H1 (cell line): Measurements from ENCODE around the gene GAS7. TPM values are rescaled to one million over a fixed set of nuclear protein-coding genes. Genes with fewer than 3 reads are reported as not detected.

Experiments
- CTCF ChIA-PET: fragments of 300-600 bp; sonication (Branson Sonifier 250); formaldehyde crosslinking; loops from one replicate; lab custom pipeline; 2021; ENCODE audit not compliant: partially characterized antibody; lab: Charles Lee
- POLR2A ChIA-PET: fragments of 300-600 bp; sonication (Branson Sonifier 250); formaldehyde crosslinking; loops from one replicate; lab custom pipeline; 2021; ENCODE audit warnings: inconsistent platforms; ENCODE audit not compliant: partially characterized antibody; lab: Charles Lee
- DNase-seq, 2 experiments: peaks; one replicate each; pipeline versions ENCODE4 v3.0.0 to v3.0.0-alpha.2; 2010 to 2022; ENCODE audit warnings: low spot score in 2 of 2, low read depth in 1 of 2, mixed read lengths in 1 of 2
- FAIRE-seq: peaks from 2 replicates; lab custom pipeline; 2011; peaks lifted over from hg19 to GRCh38; lab: Jason Lieb, UNC
- H2AFZ ChIP-seq: 2 replicates; pipeline ENCODE4 v1.8.1; 2012; ENCODE audit warnings: low read length, inconsistent platforms
- H2AK5ac ChIP-seq: 2 replicates; pipeline ENCODE4 v1.6.1; 2013; ENCODE audit warnings: low read depth, low read length
- H2BK120ac ChIP-seq: replicated peaks from 2 replicates; pipeline ENCODE3; 2013; ENCODE audit warnings: low read depth, low read length, inconsistent platforms
- H2BK12ac ChIP-seq: 2 replicates; pipeline ENCODE4 v1.6.1; 2013; ENCODE audit warnings: low read depth, low read length
- H2BK15ac ChIP-seq: 2 replicates; pipeline ENCODE4 v1.6.1; 2013; ENCODE audit warnings: low read length
- H2BK20ac ChIP-seq: 2 replicates; pipeline ENCODE4 v1.6.1; 2013; ENCODE audit warnings: low read length
- H2BK5ac ChIP-seq: 2 replicates; pipeline ENCODE4 v1.6.1; 2013; ENCODE audit warnings: low read depth, low read length
- H3K14ac ChIP-seq: 2 replicates; pipeline ENCODE4 v1.6.1; 2013; ENCODE audit warnings: inconsistent platforms; ENCODE audit not compliant: insufficient read length
- H3K18ac ChIP-seq: 2 replicates; pipeline ENCODE4 v1.6.1; 2013; ENCODE audit warnings: low read length; ENCODE audit errors: extremely low read depth
- H3K23ac ChIP-seq: 2 replicates; pipeline ENCODE4 v1.6.1; 2013; ENCODE audit warnings: inconsistent platforms; ENCODE audit not compliant: insufficient read length
- H3K23me2 ChIP-seq: 2 replicates; pipeline ENCODE4 v1.6.1; 2013; ENCODE audit warnings: low read depth, low read length
- H3K27ac ChIP-seq: 2 replicates; pipeline ENCODE4 v1.6.1; 2011; ENCODE audit warnings: low read depth, low read length, inconsistent platforms
- H3K27me3 ChIP-seq, 4 experiments: replicated peaks in 1 of 4; 1 replicate in 1 of 4; 2 replicates in 3 of 4; pipeline versions ENCODE4 v1.6.1 to v1.8.1; 2011 to 2013; ENCODE audit warnings: low read length in 3 of 4, mild to moderate bottlenecking in 3 of 4, inconsistent platforms in 2 of 4, mixed read lengths in 2 of 4, moderate library complexity in 1 of 4; ENCODE audit not compliant: control insufficient read depth in 3 of 4, insufficient read depth in 3 of 4; ENCODE audit errors: extremely low read depth in 1 of 4
- H3K36me3 ChIP-seq, 4 experiments: 2 replicates each; pipeline versions ENCODE4 v1.6.1 to v1.8.1; 2011 to 2013; ENCODE audit warnings: mild to moderate bottlenecking in 4 of 4, low read length in 3 of 4, moderate library complexity in 2 of 4, control low read depth in 1 of 4, inconsistent platforms in 1 of 4; ENCODE audit not compliant: insufficient read depth in 4 of 4, control insufficient read depth in 2 of 4
- H3K4ac ChIP-seq: replicated peaks from 2 replicates; pipeline ENCODE3; 2013; ENCODE audit warnings: low read length, low read depth, mixed read lengths, inconsistent platforms; ENCODE audit not compliant: insufficient read length
- H3K4me1 ChIP-seq, 4 experiments: replicated peaks in 1 of 4; 1 replicate in 1 of 4; 2 replicates in 3 of 4; pipeline versions ENCODE4 v1.6.1 to v1.8.1; 2011 to 2013; ENCODE audit warnings: low read length in 3 of 4, inconsistent platforms in 2 of 4, mixed read lengths in 1 of 4; ENCODE audit not compliant: insufficient read depth in 4 of 4, control insufficient read depth in 3 of 4
- H3K4me2 ChIP-seq, 2 experiments: 2 replicates each; pipeline versions ENCODE4 v1.6.1 to v1.8.1; 2011 to 2013; ENCODE audit warnings: low read depth in 2 of 2, low read length in 2 of 2, control low read depth in 1 of 2, inconsistent platforms in 1 of 2, mild to moderate bottlenecking in 1 of 2; ENCODE audit not compliant: insufficient read depth in 1 of 2
- H3K4me3 ChIP-seq, 4 experiments: fragments of 200-600, 300-600 bp in 1 of 4; sonication (generic), shearing (Covaris generic), sonication (Bioruptor Twin) in 1 of 4; 2 replicates each; pipeline versions ENCODE4 v1.5.1 to v1.8.1; 2011 to 2016; ENCODE audit warnings: low read length in 4 of 4, low read depth in 3 of 4, control low read depth in 2 of 4, inconsistent platforms in 2 of 4, mild to moderate bottlenecking in 2 of 4, mixed read lengths in 1 of 4, moderate library complexity in 1 of 4; ENCODE audit not compliant: insufficient read depth in 2 of 4; ENCODE audit errors: extremely low read depth in 1 of 4
- H3K56ac ChIP-seq: replicated peaks from 2 replicates; pipeline ENCODE3; 2013; ENCODE audit warnings: low read depth, mild to moderate bottlenecking, mixed read lengths, low read length, inconsistent platforms; ENCODE audit not compliant: insufficient read length
- H3K79me1 ChIP-seq: 2 replicates; pipeline ENCODE4 v1.6.1; 2013; ENCODE audit warnings: low read depth, low read length, control low read depth
- H3K79me2 ChIP-seq, 2 experiments: 2 replicates each; pipeline versions ENCODE4 v1.6.1 to v1.8.1; 2012 to 2013; ENCODE audit warnings: low read length in 2 of 2, mild to moderate bottlenecking in 2 of 2, inconsistent platforms in 1 of 2; ENCODE audit not compliant: insufficient read depth in 2 of 2, control insufficient read depth in 1 of 2
- H3K9ac ChIP-seq, 4 experiments: replicated peaks in 1 of 4; 1 replicate in 1 of 4; 2 replicates in 3 of 4; pipeline versions ENCODE4 v1.6.1 to v1.8.1; 2011 to 2013; ENCODE audit warnings: low read depth in 3 of 4, low read length in 3 of 4, control low read depth in 2 of 4, mild to moderate bottlenecking in 2 of 4, moderate library complexity in 2 of 4, inconsistent platforms in 1 of 4; ENCODE audit errors: extremely low read depth in 1 of 4
- H3K9me3 ChIP-seq, 2 experiments: 2 replicates each; pipeline versions ENCODE4 v1.6.1 to v1.8.1; 2012 to 2013; ENCODE audit warnings: mild to moderate bottlenecking in 2 of 2, moderate library complexity in 2 of 2, control low read depth in 1 of 2, inconsistent platforms in 1 of 2, low read depth in 1 of 2, low read length in 1 of 2, mixed read lengths in 1 of 2; ENCODE audit not compliant: insufficient read depth in 2 of 2
- H4K20me1 ChIP-seq, 2 experiments: replicated peaks in 1 of 2; 2 replicates each; pipeline versions ENCODE3 to v1.8.1; 2011 to 2013; ENCODE audit warnings: inconsistent platforms in 2 of 2, low read length in 2 of 2, mild to moderate bottlenecking in 1 of 2; ENCODE audit not compliant: insufficient read depth in 2 of 2, control insufficient read depth in 1 of 2
- H4K5ac ChIP-seq: 2 replicates; pipeline ENCODE4 v1.6.1; 2013; ENCODE audit warnings: low read length, low read depth, mixed read lengths, inconsistent platforms; ENCODE audit not compliant: insufficient read length
- H4K8ac ChIP-seq: 2 replicates; pipeline ENCODE4 v1.8.0; 2013; ENCODE audit warnings: mild to moderate bottlenecking, moderate library complexity, low read length, inconsistent platforms; ENCODE audit not compliant: insufficient read depth; ENCODE audit errors: extremely low read depth
- H4K91ac ChIP-seq: replicated peaks from 2 replicates; pipeline ENCODE3; 2013; ENCODE audit warnings: low read length, mixed read lengths, inconsistent platforms; ENCODE audit not compliant: insufficient read length
- CBX5 ChIP-seq: fragments of 300-800, 300-1000 bp; sonication (generic); IDR thresholded peaks from 2 replicates; pipeline ENCODE4 v1.7.1; 2016; ENCODE audit warnings: antibody characterized with exemption, low read length, low read depth
- CBX8 ChIP-seq: fragments of 300-800, 300-1000 bp; sonication (generic); IDR thresholded peaks from 2 replicates; pipeline ENCODE4 v1.7.1; 2016; ENCODE audit warnings: low read depth, low read length, borderline replicate concordance
- CEBPB ChIP-seq: IDR thresholded peaks from 2 replicates; pipeline ENCODE4 v1.6.1; 2012; ENCODE audit warnings: low read depth, low read length
- CHD1 ChIP-seq: IDR thresholded peaks from 2 replicates; pipeline ENCODE4 v1.6.1; 2012; ENCODE audit warnings: low read depth, low read length, improper control_type of control experiment
- EGR1 ChIP-seq: IDR thresholded peaks from 2 replicates; pipeline ENCODE4 v1.6.1; 2011; ENCODE audit warnings: low read depth, low read length, borderline replicate concordance
- EP300 ChIP-seq, 2 experiments: IDR thresholded peaks; 1 replicate in 1 of 2; 2 replicates in 1 of 2; pipeline ENCODE4 v1.6.1; 2011 to 2012; ENCODE audit warnings: low read depth in 2 of 2, low read length in 2 of 2, mild to moderate bottlenecking in 2 of 2, borderline replicate concordance in 1 of 2, inconsistent platforms in 1 of 2, moderate library complexity in 1 of 2
- FOSL1 ChIP-seq: IDR thresholded peaks from 2 replicates; pipeline ENCODE4 v1.6.1; 2011; ENCODE audit warnings: mild to moderate bottlenecking, low read depth, low read length, moderate library complexity; ENCODE audit not compliant: insufficient read depth
- GTF2F1 ChIP-seq: IDR thresholded peaks from 2 replicates; pipeline ENCODE4 v1.6.1; 2012; ENCODE audit warnings: low read depth, low read length, improper control_type of control experiment, borderline replicate concordance
- HDAC2 ChIP-seq, 2 experiments: fragments of 300-600 bp in 1 of 2; sonication (generic) in 1 of 2; IDR thresholded peaks; 2 replicates each; pipeline ENCODE4 v1.6.1; 2011 to 2012; ENCODE audit warnings: low read depth in 2 of 2, low read length in 2 of 2, mild to moderate bottlenecking in 2 of 2, moderate library complexity in 2 of 2, borderline replicate concordance in 1 of 2, inconsistent platforms in 1 of 2
- RAD21 ChIP-seq, 2 experiments: IDR thresholded peaks in 1 of 2; conservative IDR thresholded peaks in 1 of 2; 2 replicates each; pipeline ENCODE4 v1.6.1; 2011; ENCODE audit warnings: low read depth in 2 of 2, low read length in 2 of 2, improper control_type of control experiment in 1 of 2, inconsistent platforms in 1 of 2, mild to moderate bottlenecking in 1 of 2, moderate library complexity in 1 of 2
- RXRA ChIP-seq: IDR thresholded peaks from 2 replicates; pipeline ENCODE4 v1.6.1; 2011; ENCODE audit warnings: low read depth, mild to moderate bottlenecking, low read length, moderate library complexity; ENCODE audit not compliant: insufficient read depth
- TBP ChIP-seq: IDR thresholded peaks from 2 replicates; pipeline ENCODE4 v1.6.1; 2011; ENCODE audit warnings: low read depth, low read length, improper control_type of control experiment
- WGBS, 2 experiments: shearing (Covaris generic) in 1 of 2; methylation state at CpG; one replicate each; pipeline versions ENCODE4 v1.1.6 to v1.1.7; 2013 to 2015; ENCODE audit warnings: low lambda C conversion rate in 2 of 2, mixed read lengths in 2 of 2, inconsistent platforms in 1 of 2, low coverage in 1 of 2, missing lambda C conversion rate in 1 of 2; ENCODE audit not compliant: insufficient replicate concordance in 2 of 2, insufficient coverage in 1 of 2, insufficient read length in 1 of 2; ENCODE audit errors: extremely low coverage in 1 of 2, missing lambda C conversion rate in 1 of 2; 5-methylcytosine and 5-hydroxymethylcytosine counted together
- polyA plus RNA-seq, 7 experiments: library from polyadenylated mRNA; depleted of rRNA in 3 of 7; stranded (reverse) in 5 of 7; unstranded in 2 of 7; fragments of >200 nt in 5 of 7; fragments of 200-250 nt in 2 of 7; gene quantifications; 1 replicate in 5 of 7; 2 replicates in 1 of 7; 4 replicates in 1 of 7; pipeline versions ENCODE4 v1.2.1 to v1.2.3, GENCODE V29; 2011 to 2013; ENCODE audit warnings: missing spikeins in 2 of 7, mixed read lengths in 2 of 7
- total RNA-seq: library from RNA; stranded (reverse); fragmentation: NEBNext Ultra II Directional; extraction: Animal tissue kit (Norgen Biotek cat#: 25700); gene quantifications from 2 replicates; pipeline ENCODE4 v1.2.1, GENCODE V29; 2021

Gene GAS7
- total and polyA plus RNA-seq, 2 of the 8 experiments (the other 6 are each of a cell fraction or from before 2014, with no cell fraction given): 5.0 to 14.5 TPM

DNA sequence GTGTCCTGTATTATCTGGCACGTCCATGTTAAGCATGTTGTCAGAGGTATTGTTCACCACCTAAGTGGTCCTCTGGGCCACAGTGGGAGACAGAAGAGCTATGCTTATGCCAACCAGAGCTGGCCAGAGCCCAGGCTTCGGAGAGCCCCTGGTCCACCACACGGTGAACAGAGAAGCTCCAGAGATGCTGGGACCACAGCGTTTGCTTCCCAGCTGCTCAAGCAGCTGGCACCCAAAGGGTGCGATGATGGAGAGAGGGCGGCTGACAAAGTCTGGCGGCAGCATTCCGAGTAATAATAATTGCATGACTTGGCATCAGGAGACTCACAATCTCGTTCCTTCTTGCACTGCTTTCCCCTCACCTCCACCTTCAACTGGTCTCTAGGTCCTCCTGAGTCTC is 257.6 kb downstream of the GAS7 start:
- Histone ChIP-seq H3K18ac (no peak overlapping the region; the same call in none of the 2 replicates), H3K4me2 (no peak overlapping the region), H3K23me2 (no peaks in the 10 kb centered on the region), H2BK12ac (no peak overlapping the region), H3K27me3 (no peaks in the 10 kb centered on the region), H3K36me3 (no peaks in the 10 kb centered on the region), H3K79me1 (no peaks in the 10 kb centered on the region), H3K27ac (no peak overlapping the region), H2AFZ (no peak overlapping the region), H2BK20ac (no peak overlapping the region), H4K5ac (no peak overlapping the region), H4K91ac (no peak overlapping the region), H3K23ac (no peak overlapping the region), H3K56ac (no peak overlapping the region), H3K4me3 (no peak overlapping the region), H2BK5ac (no peak overlapping the region; the same call in 1 of the 2 replicates), H2BK15ac (no peak overlapping the region), H3K9me3 (peaks cover 0 to 3% of the 10 kb centered on the region in 2 experiments; a peak in 2 of 4 replicates), H3K14ac (no peak overlapping the region), H2AK5ac (no peak overlapping the region), H3K9ac (no peak overlapping the region), H3K79me2 (no peaks in the 10 kb centered on the region), H4K8ac (no peak overlapping the region), H3K4me1 (no peaks in the 10 kb centered on the region), H4K20me1 (peaks cover 0 to 2% of the 10 kb centered on the region in 2 experiments), H2BK120ac (no peak overlapping the region), H3K4ac (no peak overlapping the region)
- DNase-seq (no peak), FAIRE-seq (no peak)
- ChIA-PET POLR2A (interaction anchor here (1.3 kb wide), 1 partner anchor 15 kb away, joined by 3 read pairs; no protein-coding TSS in a partner anchor), CTCF (interaction anchor here (0.7 to 7.6 kb wide), 4 partner anchors 13 to 212 kb away, joined by 3 to 75 read pairs (median 4); partner anchors contain the start of gene RCVRN)
- 90% methylated on average over 9 of the region's 9 CpGs; no CpG with 5 or more reads in 1 of the 2 experiments for WGBS, 2 experiments
- TF ChIP-seq RXRA: no peak
- TF ChIP-seq CBX8: no peak
- TF ChIP-seq CEBPB: no peak
- no peak for TF ChIP-seq EP300 (IDR thresholded peaks at IDR 0.05; ENCODE audit: borderline replicate concordance in 1 of 2, low read depth in 2 of 2, low read length in 2 of 2)
- TF ChIP-seq FOSL1: no peak
- no peak for TF ChIP-seq GTF2F1
- TF ChIP-seq CBX5: no peak
- TF ChIP-seq TBP: no peak
- TF ChIP-seq CHD1: no peak
- no peak for TF ChIP-seq RAD21 (IDR thresholded peaks at IDR 0.05 in 1 of 2, conservative IDR thresholded peaks at IDR 0.05 in 1 of 2; ENCODE audit: low read depth in 2 of 2, low read length in 2 of 2)
- no peak for TF ChIP-seq HDAC2 (IDR thresholded peaks at IDR 0.05; ENCODE audit: borderline replicate concordance in 1 of 2, low read depth in 2 of 2, low read length in 2 of 2)
- TF ChIP-seq EGR1: no peak
